GM18951 (cell line): ENCODE results near the gene TMEM117.
"Not testable (repeated sequence)": the region's sequence is repeated elsewhere in the genome, so short reads cannot be mapped to it uniquely, and the experiment has no call there.

Experiments
- POLR2A ChIP-seq: IDR thresholded peaks from 4 replicates; pipeline ENCODE4 v1.6.1; 2011; ENCODE audit warnings: mild to moderate bottlenecking; ENCODE audit not compliant: insufficient read length, insufficient read depth; ENCODE audit errors: extremely low read depth
- in situ Hi-C: fragments of 300-500 bp; cut with MboI; formaldehyde crosslinking; loops from one replicate; pipeline ENCODE4 v1.12.0; 2022; ENCODE audit warnings: low sequenced_read_pairs, mixed read lengths, inconsistent platforms; ENCODE audit not compliant: unreplicated experiment

The TMEM117 gene

DNA sequence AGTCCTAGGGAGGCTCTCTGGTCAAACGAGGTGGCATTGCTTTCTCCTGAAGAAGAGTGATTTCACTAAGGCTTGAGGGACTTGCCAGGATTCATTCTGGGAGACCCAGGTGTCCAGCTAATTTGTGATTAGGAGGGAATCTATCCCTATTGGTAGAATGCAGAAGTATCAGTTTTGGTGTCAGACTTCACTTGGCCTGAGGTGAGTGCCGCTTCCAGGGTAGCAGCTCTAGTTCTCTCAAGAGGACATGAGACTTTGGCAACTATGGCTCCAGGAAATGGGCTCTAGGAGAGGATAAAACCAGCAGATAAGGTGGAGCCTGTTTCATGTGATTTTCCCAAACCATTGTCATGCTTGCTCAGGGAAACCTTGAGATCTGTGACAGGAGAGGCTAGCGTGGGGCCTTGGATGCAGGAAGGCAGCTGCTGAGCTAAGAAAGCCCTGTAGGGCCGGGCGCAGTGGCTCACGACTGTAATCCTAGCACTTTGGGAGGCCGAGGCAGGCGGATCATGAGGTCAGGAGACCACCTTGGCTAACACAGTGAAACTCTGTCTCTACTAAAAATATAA, 11.6 kb upstream of the TMEM117 start:
- in situ Hi-C loops = no loop called here

DNA sequence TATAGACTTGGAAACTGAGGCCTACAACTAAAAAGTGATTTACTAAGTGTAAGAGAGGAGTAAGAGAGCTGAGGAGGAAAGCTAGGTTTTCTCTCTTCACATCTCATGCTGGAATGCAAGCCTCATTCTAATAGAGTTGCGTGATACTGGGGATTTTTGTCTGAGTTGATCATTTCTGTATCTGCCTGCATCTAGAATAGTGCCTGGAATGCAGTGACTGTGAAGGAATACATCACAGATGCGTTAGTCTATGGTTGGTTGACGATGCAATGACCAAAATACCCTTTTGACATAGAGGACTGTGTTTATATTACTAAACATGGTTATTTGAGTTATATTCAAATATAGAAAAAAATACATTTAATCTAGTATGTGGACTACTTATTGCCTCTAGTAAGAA, 9.2 kb upstream of the TMEM117 start:
- TF ChIP-seq POLR2A = no peak
- in situ Hi-C loops = no loop called here

More for the DNA sequence above, 11.6 kb upstream of the TMEM117 start:
- no peak for TF ChIP-seq POLR2A

DNA sequence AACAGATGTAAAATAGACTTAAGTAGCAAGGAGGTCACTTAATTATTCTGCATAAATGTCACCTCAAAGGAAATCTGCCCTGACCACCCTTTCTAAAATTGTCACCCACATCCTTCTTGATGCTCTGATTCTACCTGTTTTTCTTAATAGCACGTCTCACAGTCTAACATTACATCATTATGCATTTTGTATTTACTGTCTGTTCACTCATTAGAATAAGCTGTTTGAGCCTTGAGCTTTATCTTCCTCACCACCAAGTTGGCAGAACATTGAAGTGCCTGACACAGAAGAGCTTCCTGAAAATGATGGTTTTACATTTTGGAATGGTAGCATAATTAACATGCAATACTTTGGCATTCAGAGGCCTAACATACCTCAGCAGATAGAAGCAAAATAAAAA, 8.8 kb upstream of the TMEM117 start:
- TF ChIP-seq POLR2A = no peak

DNA sequence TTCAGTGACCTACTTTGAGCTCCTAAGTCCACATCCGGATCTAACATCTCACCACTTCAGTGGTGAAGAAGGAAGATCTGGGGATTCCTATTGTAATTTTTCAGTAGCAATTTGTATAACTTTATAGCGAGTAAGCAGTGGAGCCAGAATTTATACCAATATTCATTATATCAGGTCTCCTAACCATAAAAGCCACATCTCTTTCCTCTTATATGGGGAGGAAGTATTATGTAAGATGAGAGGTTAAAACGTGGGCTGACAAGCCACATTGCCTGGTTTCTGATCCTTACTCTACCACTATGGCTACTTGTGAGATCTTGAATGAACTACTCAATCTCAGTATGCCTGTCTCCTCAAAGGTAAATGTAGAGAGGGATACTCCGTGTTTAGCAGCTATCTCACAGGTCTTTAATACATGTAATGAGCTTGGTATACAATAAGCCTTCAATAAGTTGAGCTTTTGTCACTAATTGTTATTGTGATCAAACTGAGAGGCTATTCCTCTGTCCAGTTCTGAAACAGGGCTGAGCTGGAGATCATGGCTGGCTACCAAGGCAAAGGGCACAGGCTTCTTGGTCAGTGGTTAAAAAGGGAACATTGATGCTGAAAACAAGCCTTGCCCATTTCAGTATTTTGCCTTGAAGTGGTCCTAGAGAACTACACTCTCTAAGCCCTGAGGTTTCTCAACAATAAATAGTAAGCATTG, 3.3 kb upstream of the TMEM117 start:
- in situ Hi-C loops = no loop called here

More for the DNA sequence above, 8.8 kb upstream of the TMEM117 start:
- in situ Hi-C loops = no loop called here

DNA sequence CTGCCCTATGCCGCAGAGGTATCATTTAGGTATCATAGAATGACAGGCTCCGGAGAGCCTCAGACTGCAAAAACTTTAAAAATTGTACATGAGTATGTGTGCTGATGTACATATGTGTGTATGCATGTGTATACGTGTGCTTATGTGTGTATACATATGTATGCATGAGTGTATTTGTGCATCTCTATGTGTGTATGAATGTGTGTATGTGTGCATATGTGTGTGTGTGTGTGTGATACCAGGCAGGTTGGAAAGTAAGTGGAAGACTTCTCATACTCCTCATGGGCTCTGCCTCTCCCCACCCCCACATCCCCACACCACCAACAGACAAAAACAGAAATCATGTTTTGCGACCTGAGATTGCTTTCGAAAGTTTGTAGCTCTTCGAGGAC, 621 bp upstream of the TMEM117 start:
- in situ Hi-C loops = no loop called here
- TF ChIP-seq POLR2A = no peak

More for the DNA sequence above, 3.3 kb upstream of the TMEM117 start:
- TF ChIP-seq POLR2A = no peak

DNA sequence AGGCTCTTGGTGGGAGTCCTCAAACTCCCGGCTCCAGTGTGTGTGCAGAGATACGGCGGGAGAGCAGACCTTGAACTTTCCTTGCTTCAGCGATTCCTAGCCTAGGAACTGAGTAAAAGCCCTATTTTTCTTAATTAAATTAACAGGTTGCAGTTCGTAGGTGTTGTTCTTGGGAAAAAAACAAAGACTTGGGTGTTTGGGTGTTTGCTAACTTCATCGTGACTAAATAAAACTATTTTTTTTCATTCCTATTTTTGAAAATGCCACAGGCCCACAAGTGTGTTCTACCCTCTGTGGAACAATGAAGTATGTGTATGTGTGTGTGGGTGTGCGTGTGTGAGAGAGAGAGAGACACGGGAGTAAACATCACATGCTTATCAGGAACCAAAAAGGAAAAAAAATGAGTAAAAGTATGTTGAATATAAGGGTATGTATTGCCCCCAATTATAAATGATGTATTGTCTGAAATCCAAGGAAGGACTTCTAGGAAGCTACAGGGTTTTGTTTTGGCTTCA, 651 bp downstream of the TMEM117 start:
- no peak for TF ChIP-seq POLR2A
- in situ Hi-C loops = no loop called here

DNA sequence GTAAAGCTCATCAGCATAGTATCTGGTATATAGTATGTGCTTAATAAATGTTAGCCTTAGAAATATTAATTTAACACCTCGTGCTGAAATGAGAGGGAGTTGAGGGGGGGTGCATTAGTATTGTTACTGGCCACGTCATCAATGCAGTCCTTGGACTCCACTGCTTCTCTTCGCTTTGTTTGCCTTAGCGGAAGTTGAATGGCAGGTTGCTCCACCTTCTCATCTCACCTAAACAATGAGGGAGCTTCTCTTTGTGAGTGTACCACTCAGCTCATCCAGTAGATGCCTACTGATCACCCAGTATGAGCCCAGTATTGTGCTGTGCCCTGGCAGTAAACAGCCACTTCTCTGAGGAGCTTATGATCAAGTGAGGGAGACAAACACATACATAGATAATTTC, 4.5 kb downstream of the TMEM117 start:
- in situ Hi-C loops = no loop called here
- TF ChIP-seq POLR2A = no peak

DNA sequence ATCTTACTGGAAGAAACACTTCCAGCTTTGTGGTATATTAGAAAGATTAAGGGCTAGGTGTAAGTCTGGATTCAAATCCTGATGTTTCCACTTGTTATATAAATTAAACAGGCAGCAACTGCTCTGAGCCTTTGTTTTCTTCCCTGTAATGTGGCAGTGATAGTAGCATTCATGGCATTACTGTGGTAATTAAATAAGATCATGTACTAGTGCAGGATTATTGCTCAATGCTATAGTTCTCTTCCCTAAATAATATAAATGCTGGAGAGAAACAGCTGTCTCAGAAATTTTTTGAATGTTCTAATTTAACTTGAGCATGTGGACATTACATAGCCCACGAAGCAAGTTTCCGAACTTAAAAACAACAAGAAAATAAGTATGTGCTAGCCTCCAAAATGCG, 5.4 kb downstream of the TMEM117 start:
- TF ChIP-seq POLR2A = no peak
- in situ Hi-C loops = no loop called here

DNA sequence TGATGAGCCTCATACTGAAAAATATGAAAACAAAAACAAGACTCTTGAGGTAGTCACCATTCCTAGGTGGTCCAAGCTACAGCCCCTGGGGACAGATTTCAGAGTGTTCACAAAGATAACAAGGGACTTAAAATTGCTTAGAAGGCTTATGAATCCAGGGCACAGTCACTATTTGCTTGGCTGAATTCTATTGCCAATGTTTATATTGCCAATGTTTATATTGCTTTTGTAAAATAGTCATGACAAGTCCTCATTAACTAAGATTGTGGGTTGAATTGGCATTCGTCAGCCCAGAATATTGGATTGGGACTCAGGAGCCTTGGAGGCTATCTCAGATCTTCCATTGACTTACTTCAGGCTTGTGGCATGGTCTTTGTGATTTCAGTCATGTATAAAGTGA, 6.4 kb downstream of the TMEM117 start:
- in situ Hi-C loops = no loop called here
- TF ChIP-seq POLR2A = no peak

DNA sequence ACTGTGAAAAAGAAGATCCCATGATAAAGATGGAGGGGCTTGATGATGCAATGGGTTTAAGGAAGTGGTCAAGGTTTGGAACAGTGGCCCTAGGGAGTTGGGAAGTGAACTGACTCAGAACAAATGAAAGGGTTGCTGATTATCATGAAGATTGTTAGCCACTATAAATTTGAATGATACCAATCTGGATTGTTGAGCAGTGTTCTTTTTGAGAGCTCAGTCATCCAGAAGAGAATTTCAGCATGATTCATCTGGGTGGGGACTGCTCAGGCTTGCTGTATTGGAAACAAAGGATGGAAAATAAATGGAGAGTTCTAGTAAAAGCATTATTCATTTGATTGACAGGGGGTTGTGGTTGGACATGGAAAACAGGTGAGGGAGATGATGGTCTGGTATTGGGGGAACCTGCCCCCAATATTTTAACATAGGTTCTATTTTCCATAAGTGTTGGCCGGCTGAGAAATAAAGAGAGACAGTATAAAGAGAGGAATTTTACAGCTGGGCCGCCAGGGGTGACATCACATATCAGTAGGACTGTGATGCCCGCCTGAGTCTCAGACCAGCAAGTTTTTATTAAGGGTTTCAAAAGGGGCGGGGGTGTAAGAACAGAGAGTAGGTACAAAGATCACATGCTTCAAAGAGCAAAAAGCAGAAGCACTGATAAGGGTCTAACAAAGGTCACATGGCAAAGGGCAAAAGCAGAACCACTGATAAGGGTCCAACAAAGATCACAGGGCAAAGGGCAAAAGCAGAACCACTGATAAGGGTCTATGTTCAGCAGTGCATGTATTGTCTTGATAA, 11.7 kb downstream of the TMEM117 start:
- in situ Hi-C loops = not testable (repeated sequence)

DNA sequence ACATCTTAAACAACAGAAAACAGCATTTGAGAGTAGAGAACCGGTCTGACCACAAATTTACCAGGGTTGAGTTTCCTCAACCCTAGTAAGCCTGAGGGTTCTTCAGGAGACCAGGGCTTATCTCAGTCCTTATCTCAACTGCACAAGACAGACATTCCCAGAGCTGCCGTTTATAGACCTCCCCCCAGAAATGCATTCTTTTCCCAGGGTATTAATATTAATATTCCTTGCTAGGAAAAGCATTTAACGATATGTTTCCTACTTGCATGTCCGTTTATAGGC, 12.3 kb downstream of the TMEM117 start:
- TF ChIP-seq POLR2A = no peak

DNA sequence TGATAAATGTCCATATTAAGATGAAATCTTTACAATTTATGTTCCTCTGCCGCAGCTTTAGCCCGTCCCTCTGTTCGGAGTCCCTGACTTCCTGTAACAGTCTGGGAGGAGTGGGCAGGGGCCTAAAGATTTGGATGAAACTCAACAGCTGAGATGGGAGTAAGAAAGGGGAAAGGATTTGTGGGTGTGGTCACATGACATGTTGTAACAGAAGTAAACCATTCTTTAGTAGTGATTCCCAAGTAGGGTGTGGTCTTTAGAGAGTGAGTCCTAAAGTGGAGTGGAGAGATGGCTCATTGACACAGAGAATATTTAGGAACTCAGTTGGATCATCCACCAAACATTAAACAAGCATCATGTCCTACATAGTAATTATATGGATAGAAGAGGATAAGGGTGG, 12.9 kb downstream of the TMEM117 start:
- in situ Hi-C loops = no loop called here

More for the DNA sequence above, 12.3 kb downstream of the TMEM117 start:
- in situ Hi-C loops = no loop called here

DNA sequence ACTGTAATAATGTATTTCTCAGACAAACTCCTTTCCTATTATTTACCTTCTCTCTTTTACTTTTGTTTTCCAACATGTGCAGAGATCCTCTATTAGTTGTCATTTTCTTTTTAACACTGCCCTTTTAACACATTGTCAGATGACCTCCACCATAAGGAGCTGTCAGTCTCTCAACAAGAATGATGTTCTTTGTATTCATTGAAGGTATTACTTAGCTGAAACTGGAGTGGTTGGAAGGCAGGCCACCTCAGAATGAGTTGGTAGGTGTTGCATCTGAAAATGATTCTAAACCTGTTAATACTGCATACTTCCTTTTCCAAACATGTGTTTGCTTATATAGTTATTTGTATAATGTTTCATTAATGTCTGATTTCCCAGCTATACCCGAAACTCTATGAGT, 16.9 kb downstream of the TMEM117 start:
- in situ Hi-C loops = no loop called here
- TF ChIP-seq POLR2A = no peak

More for the DNA sequence above, 12.9 kb downstream of the TMEM117 start:
- no peak for TF ChIP-seq POLR2A

DNA sequence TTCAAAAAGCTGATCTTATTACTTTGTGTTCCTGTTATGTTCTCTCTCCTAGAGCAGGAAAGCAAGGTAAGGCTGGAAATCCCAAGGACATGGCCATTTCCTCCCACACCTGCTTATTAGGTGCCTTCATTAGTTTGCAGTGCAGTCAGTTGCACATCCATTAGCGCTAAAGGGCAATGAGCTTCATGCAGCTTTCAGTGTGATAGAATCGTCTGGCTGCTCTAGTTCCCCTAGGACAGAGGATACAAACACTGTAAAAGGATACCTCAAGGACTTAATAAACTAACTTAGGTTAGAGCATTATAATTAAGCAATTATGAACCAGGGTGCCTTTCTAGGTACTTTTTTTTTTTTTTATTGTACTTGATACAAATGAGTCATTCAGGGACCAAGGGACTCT, 21.1 kb downstream of the TMEM117 start:
- in situ Hi-C loops = no loop called here
- TF ChIP-seq POLR2A = no peak
